GM19238 (cell line): ENCODE results near the gene GPD1L.
"Not testable (repeated sequence)": the region's sequence is repeated elsewhere in the genome, so short reads cannot be mapped to it uniquely, and the experiment has no call there.

ENCODE experiments used
- DNase-seq: peaks from one replicate; pipeline ENCODE4 v3.0.0; 2011; ENCODE audit warnings: low spot score; ENCODE audit not compliant: insufficient read length

The GPD1L gene

DNA sequence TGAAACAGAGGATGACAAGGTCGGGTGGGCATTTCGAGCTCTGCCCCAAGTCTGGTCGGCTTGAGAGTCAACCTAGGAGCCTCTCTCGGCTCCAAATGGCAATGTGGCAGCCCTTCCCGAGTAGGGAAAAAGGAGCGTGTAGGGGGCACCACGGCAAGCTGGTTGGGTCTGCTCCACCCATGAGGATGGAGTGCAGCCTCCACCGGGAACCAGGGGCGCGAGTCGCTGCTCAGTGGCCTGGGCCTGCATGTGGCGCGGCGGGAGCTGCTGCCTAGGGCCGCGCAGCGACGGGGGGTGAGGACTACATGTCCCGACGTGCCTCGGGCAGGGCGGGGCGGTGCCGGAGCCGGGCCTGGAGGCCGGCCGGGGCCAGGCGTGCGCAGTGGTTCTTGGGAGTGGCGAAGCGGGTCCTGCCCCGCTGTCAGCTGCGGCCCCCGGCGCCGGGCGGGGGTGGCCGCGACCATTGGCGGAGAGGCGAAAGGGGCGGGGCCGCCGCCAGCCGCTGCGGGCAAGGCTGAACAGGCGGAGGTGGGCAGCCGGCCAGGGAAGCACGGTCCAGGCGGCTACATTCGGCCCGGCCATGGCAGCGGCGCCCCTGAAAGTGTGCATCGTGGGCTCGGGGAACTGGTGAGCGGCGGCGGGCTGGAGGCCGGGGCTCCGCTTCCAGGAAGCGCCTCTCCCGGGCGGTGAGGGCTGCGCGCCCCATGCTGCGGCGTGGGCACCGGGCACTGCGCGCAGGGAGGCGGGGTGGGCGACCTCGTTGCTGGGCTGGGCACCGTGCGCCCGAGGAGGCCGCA, at the start of gene GPD1L:
GPD1L (plus strand) TSS at position 489 of the 797 bp plus-strand sequence; CDS start at position 581, 92 bp downstream.
- DNase-seq, result peak; percentile 93

DNA sequence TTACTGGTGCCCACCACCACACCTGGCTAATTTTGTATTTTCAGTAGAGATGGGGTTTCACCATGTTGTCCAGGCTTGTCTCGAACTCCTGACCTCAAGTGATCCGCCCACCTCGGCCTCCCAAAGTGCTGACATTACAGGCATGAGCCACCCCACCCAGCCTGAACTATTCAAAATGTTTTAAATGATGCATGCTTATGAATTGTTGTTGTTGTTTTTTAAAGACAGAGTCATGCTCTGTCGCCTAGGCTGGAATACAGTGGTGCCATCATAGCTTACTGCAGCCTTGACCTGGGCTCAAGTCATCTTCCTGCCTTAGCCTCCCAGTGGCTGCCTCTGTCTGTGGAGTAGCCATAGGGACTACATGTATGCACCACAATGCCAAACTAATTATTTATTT, 48.0 kb upstream of the GPD1L start:
- not testable (repeated sequence) for DNase-seq

DNA sequence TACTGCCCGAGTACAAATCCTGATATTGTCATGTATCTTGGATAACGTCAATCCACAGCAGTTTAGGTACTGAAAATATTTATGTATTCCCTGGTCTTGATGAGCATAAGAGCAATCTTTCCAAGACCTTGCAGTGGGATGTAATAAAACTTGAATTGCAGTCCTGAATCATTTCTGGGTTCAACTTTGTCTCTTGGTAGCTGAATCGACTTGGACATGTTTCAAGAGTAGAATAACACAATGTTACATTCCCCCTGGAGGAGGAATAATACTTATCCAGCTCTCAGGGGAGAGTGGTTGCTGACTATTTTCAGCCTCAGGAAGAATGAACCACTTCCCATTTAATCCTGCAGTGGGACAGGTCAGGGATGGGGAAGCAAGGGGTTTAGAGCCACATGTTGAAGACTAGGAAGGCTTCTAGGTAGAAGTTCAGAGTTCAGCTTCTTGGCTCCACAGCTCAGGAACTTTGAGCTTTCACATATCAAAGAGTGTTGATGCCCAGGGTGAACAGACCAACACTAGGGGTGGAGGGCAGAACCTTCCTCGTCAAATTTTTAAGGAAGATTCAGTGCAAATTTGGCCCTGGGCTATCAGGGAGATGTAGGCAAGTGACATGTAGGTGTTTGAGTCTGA, 43.4 kb upstream of the GPD1L start:
- DNase-seq, result no peak

DNA sequence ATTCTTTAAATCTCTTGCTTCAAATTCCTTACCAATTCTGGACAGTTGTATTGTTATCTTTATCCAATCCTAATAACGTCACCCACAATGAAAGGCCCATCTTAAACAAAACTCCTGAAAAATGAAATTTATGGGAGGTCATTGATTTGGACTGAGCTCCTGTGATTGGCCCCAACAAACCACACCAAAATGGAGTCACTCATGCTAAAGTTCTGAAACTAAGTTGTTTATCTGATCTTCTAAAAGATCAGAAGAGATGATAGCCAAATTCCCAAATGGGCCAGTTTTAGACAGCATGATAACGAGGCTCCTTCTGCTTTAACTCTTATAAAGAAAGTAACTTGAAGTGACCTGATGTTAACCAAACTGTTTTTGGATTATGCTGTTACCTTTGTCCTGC, 39.7 kb upstream of the GPD1L start:
- DNase-seq, result no peak

DNA sequence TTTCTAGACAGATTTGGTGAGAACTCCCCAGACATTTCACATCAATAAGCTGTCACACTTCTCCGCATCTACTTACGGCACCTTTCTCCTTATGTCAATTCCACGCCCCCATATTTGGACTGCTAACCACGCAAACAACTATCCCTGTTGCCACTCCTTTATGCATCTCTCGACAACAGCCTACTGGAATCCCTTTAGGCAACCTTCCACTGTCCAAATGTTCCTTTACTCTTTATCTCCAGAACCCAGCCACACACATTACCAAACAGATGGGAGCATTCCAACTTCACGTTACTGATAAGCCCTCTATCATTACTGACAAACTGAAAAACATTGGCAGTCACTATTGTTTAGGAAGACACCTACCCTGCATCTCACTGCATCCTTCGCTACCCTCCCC, 32.2 kb upstream of the GPD1L start:
- not testable (repeated sequence) for DNase-seq

DNA sequence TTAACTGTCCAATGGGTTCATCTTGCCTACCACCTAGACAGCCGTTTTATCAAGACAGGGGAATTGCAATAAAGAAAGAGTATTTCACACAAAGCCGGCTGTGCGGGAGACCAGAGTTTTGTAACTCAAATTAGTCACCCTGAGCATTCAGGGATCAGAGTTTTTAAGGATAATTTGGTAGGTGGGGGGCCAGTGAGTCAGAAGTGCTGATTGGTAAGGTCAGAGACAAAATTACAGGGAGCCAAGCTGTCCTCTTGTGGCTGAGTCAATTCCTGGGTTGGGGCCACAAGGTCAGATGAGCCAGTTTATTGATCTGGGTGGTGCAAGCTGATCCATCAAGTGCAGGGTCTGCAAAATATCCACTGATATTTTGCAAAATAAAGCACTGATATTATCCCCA, 29.9 kb upstream of the GPD1L start:
- no peak for DNase-seq

DNA sequence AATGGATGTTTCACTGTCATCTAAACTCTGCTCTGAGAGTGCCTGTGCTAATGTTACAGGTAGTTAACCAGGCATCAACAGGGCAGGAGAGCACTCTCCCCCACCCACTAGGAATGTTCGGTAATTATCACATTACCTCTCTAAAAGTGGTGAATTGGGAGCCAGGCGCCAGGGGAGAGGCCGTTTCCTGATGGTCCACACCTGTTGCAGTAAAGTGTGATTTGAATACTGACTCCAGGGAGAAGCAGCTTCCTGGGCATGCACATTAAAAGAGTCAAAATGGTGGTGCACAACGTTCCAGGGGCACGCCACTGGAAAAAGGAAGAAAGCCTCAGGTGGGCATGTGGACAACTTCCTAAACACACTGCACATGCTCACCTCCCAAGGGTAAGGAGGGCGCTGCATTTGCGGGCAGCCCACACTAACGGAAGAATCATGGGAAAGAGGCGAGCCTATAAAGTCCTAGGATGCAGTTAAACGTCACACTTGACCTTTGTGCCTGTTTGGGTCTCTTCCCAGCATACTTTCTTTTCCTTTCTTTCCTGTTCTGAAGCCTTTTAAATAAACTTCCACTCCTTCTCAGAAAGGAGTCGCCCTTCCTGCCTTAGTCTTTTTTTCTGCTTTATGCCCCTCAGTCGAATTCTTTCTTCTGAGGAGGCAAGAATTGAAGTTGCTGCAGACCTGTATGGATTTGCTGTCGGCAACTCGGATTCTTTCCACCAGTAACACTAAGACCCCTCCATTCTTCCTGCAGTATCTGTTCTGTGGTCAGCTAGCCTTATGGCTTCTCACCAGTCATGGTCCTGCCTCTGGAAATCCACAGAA, 28.9 kb upstream of the GPD1L start:
- no peak for DNase-seq

DNA sequence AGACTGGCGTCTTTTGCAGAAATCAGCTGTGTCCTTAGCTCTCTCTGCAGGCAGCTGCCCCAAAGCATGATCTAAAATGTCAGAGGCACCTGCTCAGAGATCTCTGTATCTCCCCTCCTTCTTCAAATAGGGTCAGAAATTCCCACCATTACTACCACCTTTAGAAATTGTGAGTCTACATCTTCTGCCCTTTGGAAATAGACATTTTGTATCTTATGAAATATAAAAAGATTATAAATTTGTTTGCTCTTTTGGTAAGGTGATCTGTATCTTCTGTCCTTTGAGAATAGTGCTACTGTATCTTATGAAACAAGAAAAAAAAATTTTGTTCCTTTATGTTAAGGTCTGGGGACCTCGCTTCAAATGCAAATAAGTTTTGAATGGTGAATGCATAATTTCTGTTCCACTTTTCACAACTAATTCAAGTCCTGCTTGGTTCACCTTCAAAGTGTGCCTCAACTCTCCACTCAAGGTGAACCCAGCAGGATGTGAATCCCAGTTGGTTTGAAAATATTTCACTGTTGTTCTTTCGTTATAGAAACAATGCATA, 28.3 kb upstream of the GPD1L start:
- DNase-seq, result no peak

DNA sequence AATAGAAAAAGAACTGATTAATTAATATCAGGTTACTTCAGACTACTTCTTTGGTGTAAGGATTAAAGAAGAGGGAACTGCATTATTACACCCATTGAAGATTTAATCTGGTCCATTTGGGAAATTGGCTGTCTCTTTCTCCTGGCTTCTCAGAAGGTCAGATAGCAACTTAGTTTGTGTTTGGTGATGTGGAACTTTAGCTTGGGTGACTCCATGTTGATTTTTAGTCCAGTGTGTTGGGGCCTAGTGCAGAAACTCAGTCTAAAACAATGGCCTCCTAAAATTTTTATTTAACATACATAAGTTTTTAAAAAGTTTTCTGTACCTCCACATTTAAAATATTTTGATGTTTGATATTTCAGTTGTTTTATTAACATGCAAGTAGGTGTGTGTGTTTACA, 27.6 kb upstream of the GPD1L start:
- no peak for DNase-seq

DNA sequence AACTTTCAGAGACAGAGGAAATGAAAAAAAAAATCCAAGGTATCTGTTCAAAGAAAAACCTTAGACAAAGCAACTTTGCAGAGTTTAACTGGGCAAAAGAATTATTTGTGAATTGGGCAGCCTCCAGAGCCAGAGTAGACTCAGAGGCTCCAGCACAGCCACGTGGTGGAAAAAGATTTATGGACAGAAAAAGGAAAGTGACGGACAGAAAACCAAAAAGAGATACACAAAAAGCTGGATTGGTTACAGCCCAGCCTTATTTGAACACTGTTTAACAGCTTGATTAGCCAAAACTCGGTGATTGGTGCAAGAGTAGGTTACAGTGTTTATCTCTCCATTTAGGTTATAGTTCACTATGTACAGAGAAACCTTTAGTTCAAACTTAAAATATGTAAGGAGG, 23.7 kb upstream of the GPD1L start:
- DNase-seq, result no peak

DNA sequence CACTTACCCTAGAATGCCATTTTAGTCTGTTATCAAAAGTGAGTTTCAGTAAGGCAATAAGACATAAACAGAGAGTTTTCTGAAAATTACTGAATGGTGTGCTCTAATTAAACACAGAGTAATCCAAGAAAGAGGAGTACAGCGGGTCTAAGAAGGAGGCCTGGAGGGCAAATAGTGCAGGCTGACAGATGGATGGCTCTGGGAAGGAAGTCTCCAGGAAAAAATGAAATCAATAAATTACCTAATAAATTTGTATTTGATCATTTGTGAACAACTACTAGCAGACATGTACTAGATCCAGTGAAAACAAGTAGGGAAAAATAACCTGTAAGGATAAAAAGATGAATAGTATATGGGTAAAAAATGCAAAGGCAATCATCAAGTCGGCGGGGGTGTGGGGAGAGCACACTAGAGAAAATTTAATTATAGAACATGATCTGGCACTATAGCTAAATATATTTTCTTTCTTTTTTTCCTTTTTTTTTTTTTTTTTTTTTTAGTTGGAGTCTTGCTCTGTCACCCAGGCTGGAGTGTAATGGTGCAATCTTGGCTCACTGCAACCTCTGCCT, 22.6 kb upstream of the GPD1L start:
- DNase-seq, result no peak

DNA sequence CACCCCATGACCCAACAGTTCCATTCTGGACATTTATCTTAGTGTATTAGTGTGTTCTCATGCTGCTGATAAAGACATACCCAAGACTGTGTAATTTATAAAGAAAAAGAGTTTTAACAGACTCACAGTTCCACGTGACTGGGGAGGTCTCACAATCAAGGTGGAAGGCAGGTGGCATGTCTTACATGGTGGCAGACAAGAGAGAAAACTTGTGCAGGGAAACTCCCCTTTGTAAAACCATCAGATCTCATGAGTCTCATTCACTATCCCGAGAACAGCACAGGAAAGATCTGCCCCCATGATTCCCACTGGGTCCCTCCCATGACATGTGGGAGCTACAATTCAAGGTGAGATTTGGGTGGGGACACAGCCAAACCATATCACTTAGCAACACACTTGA, 21.6 kb upstream of the GPD1L start:
- no peak for DNase-seq

DNA sequence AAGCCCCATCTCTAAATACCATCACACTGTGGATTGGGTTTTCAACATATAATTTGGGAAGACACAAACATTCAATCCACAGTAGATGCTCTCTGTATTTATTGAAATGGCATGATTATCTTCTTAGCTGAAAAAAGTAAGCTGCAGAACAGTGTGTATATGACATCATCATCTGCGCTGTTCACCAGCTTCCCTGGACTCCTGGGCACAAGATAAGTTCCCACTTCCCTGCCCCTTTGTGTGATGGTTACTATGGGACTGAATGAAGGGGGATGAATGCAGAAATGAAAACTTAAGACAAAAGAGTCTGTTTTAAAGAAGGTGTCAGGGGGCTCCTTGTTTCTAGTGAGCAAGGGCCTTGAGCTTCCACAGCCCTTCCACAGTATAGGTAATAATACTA, 20.0 kb upstream of the GPD1L start:
- no peak for DNase-seq

DNA sequence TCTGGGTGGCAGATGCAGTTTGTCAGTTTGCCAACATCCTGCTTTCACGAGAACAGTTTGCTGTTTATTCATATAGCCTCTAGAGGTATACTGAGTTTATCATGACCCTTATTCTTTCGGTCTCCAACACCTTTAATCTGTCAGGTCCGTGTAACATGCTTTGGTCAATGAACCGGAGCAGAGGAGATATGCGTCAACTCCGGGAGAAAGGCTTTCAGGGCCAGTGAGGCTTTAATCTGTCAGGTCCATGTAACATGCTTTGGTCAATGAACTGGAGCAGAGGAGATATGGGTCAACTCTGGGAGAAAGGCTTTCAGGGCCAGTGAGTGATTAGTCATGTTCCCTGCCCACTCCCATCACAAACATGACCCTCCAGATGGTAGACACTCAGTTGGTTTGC, 16.9 kb upstream of the GPD1L start:
- DNase-seq, result no peak

DNA sequence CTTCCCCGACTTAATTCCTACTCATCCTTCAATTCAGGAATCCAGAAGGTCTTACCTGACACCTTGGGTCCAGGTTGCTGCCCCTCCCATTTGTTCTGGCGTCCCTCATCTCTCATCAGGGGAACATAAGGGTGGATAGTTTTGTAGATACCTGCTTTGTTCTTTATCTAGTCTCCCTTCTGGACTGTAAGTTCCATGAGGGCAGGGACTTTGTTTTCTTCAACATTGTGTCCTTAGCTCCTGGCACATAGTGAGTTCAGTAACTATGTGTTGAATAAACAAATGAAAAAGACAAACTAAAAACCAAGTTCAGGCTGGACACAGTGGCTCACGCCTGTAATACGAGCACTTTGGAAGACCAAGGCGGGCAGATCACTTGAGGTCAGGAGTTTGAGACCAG, 13.2 kb upstream of the GPD1L start:
- no peak for DNase-seq

DNA sequence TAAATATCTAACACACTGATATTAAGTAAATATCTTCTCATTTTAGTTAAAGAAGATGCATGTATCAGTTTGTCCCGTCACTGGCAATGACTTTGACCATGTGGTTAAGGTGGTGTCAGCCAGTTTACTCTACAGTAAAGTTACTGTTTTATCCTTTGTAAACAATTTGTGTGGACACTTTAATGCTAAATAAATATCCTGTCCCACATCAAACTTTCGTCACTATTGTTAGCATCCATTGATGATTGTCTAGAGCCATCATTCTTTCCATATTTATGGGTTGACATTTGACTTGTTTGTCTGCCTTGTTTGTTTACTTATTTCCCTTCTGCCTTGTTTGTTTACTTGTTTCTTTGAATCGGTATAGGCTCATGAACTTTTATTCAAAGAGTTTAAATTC, 11.0 kb upstream of the GPD1L start:
- DNase-seq, result no peak

DNA sequence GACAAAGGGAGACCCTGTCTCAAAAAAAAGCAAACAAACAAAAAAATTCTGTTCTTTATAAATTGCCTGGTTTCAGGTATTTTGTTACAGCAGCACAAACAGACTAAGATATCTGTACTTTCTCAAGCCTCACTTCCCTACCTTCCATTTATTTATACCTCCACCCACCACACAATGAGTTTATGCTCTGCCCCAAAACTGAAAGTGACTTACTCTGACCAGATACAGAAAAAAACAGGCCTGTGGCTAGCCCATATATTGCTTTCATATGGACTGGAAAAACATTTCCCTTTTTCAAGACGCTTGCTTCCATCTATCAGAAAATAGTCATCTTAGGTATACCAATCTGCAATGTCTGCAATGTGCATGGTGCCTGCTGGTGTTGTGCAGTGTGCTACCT, 8.7 kb upstream of the GPD1L start:
- DNase-seq, result no peak

DNA sequence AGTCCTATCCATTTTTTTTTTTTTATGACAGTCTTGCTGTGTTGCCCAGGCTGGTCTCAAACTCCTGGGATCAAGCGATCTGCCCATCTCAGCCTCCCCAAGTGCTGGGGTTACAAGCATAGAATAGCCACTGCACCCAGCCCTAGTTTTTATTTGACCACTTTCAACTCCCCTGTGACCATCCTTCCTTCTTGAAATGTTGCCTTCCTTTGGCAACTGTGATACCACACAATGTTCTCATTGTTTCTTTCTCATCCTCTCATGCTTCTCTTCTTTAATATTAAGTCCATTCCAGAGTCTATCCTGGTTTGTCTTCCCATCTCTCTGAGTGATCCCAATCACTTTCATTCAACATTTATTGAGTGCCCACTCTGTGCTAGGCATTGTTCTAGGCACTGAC, 7.9 kb upstream of the GPD1L start:
- no peak for DNase-seq

DNA sequence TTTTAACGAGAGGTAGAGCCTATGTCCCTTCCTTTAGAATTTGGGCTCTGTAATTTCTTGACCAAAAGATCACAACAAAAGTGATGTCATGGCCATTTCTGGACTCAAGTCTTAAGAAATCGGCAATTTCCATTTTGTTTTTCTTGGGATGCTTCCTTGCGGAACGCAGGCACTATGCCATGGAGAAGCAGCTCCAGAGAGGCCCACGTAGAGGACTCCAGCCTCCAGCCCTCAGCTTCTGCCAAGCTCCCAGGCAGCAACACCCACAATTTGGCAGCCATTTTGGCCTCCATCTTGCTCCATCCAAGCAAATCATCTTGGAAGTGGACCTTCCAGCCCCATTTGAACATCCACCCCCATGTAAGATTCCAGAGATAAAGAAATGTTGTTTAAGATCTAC, 6.0 kb upstream of the GPD1L start:
- DNase-seq, result no peak

DNA sequence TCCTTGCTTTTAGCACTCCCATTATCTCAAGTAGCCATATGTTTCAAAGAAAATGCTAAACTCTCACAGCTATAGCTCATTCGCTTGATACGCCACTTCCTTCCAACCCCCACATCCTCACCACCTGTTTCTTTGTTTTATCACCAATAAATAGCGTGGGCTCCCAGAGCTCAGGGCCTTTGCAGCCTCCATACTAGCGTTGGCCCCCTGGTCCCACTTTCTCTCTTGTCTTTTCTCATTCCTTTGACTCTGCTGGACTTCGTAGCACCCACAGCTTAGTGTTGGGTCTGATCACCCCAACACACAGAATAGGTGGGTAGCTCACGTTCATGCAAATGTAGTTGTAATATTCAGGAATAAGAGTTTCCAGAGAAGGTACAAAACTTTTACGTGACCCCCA, 4.1 kb upstream of the GPD1L start:
- no peak for DNase-seq

DNA sequence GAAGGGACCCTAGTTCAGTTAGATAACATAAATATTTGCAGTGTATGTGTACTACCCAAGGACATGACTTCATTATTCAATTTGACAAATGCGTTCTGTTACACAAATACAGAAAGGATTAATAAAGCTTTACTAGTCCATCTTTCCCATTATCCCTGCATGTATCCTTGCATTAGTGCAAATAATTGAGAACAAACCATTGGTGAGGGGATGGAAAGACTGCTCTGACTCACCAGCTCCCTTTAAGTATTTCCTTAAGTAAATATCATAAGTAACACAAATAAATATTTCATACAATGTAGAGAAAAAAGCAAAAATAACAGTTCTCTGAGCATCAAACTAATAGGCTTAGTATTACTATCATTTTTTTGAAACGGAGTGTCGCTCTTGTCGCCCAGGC, 1.9 kb upstream of the GPD1L start:
- DNase-seq, result no peak
